Lung microvascular endothelial cell (primary cell): ENCODE results near the gene TOP2B. TPM values are rescaled to one million over a fixed set of nuclear protein-coding genes. Genes with fewer than 3 reads are reported as not detected.

ENCODE experiments used
- DNase-seq, 2 donors: peaks; one replicate each; pipeline versions ENCODE4 v3.0.0 to v3.0.0-alpha.2; 2010; ENCODE audit warnings: low read depth in 2 of 2
- total RNA-seq: library from RNA; depleted of rRNA; stranded (reverse); fragments of >200 nt; gene quantifications from 2 replicates; pipeline ENCODE4 v1.2.1, GENCODE V29; 2014

Gene TOP2B, protein sequence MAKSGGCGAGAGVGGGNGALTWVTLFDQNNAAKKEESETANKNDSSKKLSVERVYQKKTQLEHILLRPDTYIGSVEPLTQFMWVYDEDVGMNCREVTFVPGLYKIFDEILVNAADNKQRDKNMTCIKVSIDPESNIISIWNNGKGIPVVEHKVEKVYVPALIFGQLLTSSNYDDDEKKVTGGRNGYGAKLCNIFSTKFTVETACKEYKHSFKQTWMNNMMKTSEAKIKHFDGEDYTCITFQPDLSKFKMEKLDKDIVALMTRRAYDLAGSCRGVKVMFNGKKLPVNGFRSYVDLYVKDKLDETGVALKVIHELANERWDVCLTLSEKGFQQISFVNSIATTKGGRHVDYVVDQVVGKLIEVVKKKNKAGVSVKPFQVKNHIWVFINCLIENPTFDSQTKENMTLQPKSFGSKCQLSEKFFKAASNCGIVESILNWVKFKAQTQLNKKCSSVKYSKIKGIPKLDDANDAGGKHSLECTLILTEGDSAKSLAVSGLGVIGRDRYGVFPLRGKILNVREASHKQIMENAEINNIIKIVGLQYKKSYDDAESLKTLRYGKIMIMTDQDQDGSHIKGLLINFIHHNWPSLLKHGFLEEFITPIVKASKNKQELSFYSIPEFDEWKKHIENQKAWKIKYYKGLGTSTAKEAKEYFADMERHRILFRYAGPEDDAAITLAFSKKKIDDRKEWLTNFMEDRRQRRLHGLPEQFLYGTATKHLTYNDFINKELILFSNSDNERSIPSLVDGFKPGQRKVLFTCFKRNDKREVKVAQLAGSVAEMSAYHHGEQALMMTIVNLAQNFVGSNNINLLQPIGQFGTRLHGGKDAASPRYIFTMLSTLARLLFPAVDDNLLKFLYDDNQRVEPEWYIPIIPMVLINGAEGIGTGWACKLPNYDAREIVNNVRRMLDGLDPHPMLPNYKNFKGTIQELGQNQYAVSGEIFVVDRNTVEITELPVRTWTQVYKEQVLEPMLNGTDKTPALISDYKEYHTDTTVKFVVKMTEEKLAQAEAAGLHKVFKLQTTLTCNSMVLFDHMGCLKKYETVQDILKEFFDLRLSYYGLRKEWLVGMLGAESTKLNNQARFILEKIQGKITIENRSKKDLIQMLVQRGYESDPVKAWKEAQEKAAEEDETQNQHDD (N-terminal part only)
- total RNA-seq, result 52.2 and 63.4 TPM in 2 replicates

DNA sequence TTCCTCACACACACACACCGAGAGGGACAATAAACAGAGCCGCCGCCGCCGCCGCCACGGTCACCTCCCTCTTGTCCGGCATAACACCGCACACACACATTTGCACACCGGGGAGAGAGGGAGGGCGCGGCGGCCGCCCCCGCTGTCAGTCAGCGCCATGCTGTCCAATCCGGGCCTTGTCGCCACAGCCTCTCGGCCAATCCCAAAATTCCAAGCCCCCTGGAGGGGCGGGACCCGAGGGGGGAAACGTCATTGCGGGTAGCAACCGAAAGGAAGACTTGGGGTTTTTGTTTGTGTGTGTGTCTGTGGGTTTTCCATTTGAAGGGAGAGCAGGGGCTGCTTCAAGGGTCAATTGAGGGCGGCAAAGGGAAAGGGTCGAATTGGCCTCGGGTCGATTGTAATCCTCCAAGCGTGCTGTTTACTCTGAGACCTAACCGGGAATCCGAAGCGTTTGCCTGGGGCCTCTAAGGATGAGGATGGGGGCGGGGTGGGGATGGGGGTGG is at the start of gene TOP2B:
TSS of gene TOP2B (minus strand) at position 96 of the 503 bp plus-strand sequence. CDS start 610 bp downstream, outside the sequence.
- peak; percentile 97 to 98 for DNase-seq

DNA sequence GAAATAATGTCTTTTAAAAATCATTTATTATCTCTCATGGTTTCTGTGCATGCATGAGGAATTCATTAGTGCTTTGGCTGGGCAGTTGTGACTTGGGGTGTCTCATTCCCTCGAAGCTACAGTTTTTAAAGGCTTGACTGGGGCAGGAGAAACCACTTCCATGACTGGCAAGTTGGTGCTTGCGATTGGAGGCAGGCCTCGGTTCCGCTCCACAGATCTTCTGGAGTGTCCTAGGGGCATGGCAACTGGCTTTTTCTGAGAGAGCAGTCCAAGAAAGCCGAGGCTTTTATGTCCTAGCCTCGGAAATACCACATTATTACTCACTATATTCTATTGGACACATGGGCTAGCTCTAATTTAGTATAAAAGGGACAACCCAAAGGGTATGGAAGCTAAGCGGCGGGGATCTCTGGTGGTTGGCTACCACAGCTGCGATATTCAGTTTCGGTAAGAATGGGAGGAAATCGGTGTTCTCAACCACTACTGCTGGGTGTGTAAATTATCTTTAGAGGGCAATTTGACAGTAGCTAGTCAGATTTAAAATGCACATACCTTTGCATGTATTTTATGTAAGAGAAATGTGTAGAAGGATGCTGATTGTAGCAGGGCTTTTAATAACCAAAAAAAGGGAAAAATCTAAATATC is 48.8 kb upstream of the TOP2B start:
- DNase-seq, result no peak

DNA sequence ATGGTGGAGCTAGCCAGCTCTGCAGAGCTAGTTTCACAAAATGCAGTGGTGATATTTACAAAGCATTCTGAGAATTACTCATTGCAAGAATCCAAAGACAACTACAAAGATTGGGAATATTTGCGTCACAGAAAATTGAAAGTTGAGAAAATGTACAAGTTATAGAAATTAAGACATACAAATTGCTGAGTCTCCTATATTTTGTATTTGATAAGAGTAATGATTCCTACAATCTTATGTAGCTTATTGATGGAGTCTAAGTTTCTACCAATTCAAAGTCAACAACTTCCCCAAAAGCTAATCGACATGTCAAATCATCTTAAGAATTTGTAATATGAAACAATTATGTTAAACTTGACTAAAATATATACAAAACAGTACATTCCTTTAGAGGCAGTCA is 46.4 kb upstream of the TOP2B start:
- no peak for DNase-seq

DNA sequence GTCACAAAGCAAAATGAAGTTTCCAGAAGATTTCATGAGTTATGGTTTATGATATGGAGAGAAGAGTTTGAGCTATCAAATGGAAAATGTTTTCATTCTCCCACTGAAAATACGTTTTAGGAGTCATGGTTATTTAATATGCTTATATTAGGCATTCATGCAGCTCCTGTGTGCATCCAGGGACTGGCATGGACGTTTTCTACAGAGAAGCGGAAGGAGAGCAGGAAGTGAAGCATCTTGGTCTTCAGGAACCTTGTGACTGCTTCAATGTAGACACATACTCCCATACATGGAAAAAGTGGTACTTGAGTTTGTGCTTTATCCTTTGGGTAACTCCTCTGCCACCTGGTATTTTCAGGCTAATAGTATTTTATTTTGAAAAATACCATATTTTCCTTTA is 43.3 kb upstream of the TOP2B start:
- no peak for DNase-seq

DNA sequence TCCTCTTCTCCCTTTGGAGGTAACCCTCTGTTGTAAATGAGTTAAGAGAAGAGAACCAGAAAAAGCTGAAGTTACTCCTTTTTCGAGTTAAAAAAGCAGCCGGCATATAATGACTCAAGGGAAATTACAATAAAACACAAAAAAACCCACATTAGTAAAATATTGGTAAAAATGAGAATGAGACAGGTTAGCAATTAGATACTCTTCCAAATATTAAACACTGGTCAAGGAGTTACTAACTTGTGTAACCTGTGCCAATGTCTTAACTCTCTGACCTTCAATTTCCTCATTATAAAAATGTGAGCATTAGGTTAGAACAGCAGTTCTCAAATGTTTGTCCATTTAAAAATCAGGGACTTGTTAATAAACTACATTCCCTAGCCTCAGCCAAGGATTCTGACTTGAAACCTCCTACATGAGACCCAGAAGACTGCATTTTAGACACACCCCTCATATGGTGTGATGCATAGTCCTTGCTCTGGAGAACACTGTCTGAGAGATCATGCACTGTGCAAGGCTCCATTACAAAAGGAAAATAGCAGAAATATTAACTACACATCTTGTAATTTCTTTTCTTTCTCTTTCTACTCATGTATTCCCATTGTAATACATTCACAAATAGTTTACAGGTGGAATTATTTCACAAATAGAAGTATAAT is 42.7 kb upstream of the TOP2B start:
- no peak for DNase-seq

DNA sequence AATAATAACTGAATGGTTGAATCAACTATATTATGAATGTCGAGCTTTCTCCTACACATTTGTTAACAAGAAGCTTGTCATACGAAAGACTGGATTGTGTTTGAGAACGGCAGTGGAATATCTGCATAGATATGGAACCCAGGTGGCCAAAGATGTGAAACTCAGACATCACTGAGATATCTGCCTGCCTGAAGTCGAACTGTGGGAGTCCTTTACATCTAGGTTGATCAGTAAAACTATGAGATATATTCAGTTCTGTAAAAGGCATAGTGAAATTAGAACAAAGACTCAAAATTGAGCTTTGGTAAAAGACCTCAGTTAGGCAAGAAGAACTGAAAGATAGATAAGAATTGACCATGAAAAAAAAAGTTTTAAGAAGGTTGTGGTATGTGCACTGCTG is 41.5 kb upstream of the TOP2B start:
- DNase-seq, result no peak

DNA sequence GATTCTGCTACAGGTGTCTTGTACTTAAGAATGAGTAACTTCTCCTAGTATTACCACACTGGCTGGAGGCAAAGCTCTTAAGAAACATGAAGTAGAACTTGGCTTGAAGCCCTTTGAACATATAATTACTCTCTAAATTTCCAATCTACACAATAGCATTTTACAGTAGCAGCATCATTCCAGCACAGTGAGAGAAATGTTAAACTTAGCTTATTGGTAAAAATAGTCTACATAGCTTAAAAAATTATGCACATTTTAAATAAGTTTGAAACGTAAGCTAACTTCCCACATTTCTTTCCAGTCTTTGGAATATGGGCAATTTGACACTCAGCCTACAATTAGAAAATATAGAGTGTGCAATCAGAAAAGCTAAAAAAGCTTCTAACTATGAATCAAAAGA is 32.8 kb upstream of the TOP2B start:
- no peak for DNase-seq

DNA sequence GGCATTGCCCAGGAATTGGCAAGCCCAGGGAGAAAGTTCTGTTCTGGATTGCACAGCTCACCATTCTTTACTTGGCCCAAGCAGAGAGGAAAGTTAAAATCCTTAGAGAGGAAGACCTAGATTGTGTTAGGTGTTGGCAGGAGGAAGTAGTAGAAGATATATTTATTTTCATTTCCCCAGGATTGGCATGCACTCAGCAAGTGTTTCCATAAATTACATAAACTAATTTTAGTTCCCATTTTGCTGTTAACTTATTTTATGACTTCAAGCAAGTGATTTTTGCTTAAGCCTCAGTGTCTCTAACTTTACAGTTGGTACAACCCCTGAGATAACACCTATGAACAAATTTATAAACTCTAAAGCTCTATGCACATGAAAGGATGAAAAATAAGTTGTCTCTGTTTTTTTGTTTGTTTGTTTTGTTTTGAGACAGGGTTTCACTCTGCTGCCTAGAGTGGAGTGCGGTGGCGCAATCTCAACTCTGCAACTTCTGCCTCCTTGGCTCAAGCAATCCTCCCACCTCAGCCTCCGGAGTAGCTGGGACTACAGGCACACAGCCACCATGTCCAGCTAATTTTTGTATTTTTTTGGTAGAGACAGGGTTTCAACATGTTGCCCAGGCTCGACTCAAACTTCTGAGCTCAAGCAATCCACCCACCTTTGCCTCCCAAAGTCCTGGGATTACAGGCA is 31.2 kb upstream of the TOP2B start:
- DNase-seq, result no peak

DNA sequence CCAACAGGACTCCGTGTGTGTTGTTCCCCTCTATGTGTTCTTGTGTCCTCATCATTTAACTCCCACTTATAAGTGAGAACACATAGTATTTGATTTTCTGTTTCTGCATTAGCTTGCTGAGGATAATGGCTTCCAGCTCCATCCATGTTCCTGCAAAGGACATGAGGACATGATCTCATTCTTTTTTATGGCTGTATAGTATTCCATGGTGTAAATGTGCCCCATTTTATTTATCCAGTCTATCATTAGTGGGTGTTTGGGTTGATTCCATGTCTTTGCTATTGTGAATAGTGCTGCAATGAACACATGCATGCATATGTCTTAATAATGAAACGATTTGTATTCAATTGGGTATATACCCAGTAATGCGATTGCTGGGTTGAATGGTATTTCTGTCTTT is 28.5 kb upstream of the TOP2B start:
- no peak for DNase-seq

DNA sequence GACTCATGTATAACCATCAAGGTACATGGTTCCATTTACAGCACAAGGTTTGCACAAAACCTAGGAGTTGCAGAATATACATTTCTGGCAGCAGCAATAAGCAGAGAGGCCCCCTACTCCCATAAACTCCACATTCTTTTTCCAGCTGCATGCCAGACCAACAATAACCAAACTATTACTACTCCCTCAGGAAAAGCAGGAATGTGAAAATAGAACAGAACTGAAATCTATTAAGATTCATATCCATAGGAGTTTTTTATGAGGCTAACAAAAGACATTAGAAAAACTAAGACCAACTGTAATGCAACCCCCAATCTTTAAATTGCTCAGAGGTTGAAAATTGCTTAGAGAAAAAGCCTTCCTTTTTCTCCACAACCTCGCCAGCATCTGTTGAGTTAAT is 27.6 kb upstream of the TOP2B start:
- no peak for DNase-seq

DNA sequence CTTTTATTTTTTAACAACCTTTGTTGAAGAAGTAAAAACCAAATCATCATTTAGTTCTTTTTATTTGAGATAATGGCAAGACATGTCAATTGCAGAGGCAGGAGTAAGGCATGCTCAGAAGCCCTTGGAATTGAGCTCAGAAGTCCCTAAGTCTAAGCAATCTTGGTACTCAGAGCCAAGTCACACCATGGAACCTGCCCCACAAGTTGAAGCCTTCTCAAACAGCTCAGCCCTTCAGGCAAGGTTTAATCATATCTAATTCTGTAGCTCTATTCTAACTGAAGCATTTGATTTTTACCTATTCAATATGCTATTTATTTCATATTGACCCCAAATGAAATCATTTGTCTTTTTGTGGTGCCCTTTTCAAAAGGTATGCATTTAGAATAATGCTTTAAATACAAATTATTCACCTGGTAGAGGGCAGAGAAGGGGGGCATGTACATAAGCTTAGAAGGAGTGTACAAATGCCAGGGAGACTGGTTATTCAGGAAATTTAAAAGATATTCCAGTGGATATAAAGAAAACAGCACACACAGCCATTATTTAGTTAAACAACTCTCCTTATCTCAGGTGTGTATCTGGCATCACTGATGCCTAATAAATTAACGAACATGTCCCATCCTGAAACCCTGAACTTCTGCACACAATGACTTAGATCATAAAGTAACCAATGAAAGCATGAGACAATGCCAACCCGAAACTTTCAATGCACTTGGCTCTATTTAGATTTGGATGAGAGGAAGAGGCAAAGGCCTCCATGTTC is 26.2 kb upstream of the TOP2B start:
- no peak for DNase-seq

DNA sequence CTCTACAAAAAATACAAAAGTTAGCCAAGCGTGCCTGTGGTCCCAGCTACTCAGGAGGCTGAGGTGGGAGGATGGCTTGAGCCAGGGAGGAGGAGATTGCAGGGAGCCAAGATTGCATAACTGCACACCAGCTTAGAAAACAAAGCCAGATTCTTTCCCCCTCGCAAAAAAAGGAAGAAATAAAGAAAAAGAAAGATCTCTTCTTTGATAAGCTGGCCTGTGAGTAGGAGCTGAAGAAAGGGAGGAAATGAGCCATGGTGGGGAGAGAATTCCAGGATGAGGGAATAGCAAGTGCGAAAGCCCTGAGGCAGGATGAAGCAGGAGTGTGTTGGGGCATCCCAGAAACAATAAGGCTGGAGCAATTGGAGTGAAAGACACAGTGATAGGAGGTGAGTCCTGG is 24.5 kb upstream of the TOP2B start:
- peak in 1 of 2 donors; percentile 37 for DNase-seq

DNA sequence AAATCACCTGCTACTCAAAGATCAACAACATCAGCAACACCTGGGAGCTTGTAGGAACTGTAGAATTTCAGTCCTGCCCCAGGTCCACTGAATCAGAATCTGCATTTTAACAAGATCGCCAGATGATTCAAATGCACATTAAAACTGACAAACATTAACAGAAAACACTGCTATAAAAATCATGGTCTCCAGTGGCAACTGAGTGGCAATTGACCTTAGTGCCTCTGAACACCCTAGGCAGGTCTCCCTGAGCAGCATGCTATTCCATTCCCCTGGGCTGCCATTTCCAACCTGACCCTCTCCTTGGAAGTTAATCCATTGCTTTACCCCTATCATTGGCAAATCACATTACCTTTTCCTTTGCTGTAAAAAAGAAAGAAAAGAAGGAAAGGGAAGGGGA is 23.0 kb upstream of the TOP2B start:
- no peak for DNase-seq

DNA sequence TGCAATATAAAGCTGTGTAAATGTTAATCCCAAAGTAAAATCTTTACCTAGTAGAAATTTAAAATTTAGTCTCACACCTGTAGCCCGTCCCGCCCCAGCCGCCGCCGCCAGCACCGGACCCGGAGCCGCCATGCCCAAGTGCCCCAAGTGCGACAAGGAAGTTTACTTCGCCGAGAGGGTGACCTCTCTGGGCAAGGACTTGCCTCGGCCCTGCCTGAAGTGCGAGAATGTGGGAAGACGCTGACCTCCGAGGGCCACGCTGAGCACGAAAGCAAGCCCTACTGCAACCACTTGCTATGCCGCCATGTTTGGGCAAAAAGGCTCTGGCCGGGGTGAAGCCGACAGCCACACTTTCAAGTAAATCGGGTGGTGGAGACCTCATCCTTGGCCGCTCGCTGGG is 22.1 kb upstream of the TOP2B start:
- no peak for DNase-seq

DNA sequence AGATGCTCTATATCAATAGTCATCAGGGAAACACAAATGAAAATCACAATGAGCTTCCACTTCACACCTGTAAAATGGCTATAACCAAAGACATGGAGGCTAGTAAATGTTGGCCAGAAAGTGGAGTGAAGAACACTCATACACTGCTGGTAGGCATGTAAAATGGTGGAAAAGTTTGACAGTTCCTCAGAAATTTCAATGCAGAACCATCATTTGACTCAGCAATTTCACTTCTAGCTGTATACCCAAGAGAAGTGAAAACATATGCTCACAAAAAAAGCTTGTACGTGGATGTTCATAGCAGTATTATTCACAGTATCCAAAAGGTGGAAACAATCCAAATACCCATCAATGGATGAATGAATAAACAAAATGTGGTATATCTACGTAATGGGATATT is 19.2 kb upstream of the TOP2B start:
- DNase-seq, result no peak

DNA sequence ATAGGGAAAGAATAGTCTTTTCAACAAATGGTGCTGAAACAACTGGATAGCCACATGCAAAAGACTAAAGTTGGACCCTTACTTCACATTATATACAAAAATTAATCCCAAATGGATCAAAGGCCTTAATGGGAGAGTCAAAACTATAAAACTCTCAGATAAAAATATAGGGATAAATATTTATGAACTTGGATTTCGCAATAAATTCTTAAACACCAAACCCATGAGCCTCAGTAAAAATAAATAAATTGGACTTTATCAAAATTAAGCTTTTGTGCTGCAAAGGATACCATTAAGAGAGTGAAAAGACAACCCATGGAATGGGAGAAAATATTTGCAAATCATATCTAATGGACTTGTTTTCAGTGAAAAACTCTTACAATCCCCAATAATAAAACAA is 18.7 kb upstream of the TOP2B start:
- no peak for DNase-seq

DNA sequence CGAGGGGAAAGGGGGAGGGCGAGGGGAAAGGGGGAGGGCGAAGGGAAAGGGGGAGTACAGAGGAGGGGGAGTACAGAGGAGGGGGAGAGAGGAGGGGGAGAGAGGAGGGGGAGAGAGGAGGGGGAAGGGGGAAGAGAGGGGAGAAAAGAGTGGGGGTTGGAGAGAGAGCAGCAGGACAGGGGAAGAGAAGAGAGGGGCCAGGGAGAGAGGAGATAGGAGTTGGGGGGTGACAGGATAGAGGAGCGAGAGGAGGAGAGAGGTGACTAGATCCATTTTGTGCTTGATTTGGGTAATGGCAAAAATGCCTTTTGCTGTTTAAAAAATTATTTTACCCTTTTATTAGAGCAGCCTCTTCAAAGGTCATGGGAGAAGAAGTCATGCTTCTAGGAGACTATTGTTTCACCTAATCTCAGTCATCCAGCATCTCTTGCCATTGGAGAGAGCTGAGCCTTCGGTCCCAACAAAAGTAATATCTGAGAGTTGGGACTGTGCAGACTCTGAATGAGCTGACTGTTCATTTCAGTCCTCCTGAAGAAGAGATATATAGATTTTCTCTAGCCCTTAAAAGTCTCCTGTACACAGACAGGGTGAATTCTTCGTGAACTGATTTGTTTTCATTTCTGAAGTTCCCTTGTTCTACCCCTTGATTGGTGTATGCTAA is 15.1 kb upstream of the TOP2B start:
- DNase-seq, result no peak

DNA sequence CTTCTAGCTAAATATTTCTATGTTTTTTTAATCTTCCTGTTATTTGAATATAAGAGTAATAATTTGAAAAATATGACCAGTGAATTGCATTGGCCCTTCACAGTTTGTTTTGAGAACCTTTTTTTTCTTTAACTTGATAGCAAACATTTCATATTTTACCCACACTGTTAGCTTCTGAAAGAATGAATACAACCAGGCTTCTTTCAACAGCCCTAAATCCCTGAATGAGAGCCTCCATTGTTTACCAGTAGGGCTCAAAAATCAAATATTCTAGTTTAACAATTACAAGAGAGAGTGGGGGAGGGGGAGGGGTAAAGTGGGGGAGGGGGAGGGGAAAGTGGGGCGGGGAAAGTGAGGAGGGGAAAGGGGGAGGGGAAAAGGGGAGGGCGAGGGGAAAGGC is 14.5 kb upstream of the TOP2B start:
- no peak for DNase-seq

DNA sequence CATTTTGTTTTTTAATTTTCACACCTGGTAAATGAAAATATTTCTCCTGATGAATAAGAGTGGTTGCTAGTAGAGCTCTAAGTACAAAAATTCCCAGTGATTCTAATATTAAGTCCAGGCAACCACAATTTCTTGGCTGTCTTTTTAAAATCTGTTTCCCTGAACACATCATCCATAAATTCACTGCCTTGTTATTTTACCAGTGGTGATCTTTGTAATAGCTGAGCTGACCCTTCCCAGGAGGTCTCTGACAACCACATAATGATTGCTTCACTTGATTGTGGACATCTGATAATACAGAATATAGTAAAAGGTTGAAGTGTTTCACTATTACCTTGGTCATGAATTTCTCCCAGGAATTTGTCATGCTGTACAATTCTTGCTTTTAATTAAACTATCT is 13.9 kb upstream of the TOP2B start:
- DNase-seq, result no peak
